K562 treated with DMSO at 1 percent for 12 hours (cell line): ENCODE results near the gene FGFBP3. TPM values are rescaled to one million over a fixed set of nuclear protein-coding genes. Genes with fewer than 3 reads are reported as not detected.

ENCODE experiments used
- total RNA-seq: library from RNA; unstranded; fragments of 300-600 nt; gene quantifications from 2 replicates; pipeline ENCODE4 v1.2.3, GENCODE V29; 2022; ENCODE audit not compliant: insufficient read depth

The FGFBP3 gene, protein sequence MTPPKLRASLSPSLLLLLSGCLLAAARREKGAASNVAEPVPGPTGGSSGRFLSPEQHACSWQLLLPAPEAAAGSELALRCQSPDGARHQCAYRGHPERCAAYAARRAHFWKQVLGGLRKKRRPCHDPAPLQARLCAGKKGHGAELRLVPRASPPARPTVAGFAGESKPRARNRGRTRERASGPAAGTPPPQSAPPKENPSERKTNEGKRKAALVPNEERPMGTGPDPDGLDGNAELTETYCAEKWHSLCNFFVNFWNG
- 1.0 and 2.5 TPM in 2 replicates for total RNA-seq

DNA sequence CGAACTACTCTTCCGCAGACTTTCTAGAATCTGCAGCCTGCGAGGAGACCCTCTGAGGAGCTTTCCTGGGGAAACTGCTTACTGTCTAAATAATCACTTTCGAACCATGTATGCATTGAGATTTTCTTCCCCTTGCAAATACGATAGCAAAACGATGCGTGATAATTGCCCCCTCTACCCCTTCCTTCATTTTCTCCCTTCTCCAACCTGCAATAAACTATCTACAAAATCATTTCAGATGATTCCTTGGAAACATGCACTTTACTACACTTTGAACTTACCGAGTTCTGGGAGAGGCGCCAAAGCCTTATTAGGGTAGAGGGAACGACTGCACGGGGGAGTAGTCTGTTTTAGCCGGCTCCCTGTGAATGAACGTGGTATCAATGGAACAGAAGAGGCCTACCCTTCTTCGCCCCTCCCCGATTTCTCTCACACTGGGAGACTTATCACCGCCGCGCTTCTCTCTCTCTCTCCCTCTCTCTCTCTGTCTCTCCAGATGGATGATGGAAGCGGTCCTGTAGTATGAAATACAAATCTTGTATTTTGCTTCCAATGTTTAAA is at the start of gene FGFBP3:
FGFBP3 (minus strand) TSS at position 370 of the 561 bp plus-strand sequence. CDS start 517 bp downstream, outside the sequence.

DNA sequence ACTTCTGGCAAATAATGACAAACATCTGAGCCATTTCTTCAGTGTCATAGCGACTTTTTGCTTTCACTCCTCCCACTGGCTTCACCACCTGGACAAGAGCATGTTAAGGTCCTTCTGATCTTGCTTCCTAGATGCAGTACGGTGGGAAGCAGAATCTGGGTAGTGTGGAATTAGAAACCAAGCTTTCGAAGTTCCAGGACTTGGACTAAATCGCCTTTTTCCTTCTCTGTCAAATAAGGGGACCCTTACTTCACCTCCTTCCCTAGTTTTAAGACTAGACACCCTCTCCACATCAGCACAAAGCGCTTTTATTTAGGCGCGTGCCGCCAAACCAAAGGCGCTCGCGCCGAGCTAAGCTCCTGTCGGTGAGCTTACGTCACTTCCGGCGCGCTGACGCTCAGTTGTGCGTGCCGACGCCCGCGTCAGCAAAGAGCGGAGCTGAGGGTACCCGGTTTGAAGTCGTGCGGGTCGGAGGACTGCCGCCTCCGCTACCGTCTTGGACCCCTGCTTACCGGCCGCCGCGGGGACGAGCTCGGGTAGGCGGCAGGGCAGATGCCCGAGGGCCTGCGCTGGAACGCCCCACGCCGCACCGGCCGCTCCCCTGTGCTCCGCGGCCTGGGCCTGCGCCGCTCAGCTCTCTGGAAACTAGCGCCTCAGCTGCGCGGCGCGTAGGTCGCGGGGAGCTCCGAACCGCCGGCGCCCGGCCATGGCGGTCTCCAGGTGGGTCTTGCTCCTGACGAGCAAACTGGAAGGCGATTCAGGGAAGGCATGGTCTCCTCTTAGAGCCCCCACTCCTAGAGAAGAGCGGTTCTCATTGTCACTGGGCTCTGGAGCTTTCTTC is 14.3 kb upstream of the FGFBP3 start, which contains the start of gene BTAF1:
BTAF1 (plus strand) TSS at position 400 of the 841 bp plus-strand sequence; CDS start at position 707, 307 bp downstream.

Other genes with a start within 250 kb of the FGFBP3 start
- 4.6 and 18.0 TPM in 2 replicates for gene TNKS2, start 111.1 kb downstream of the FGFBP3 start, total RNA-seq
- gene BTAF1, start 14.3 kb upstream of the FGFBP3 start, total RNA-seq: 4.9 and 46.0 TPM in 2 replicates